ENCODE data around the gene IGFBP1.

GRCh38 chr7:45881280-45881758 lies 7.0 kb upstream of the IGFBP1 start:
- TF ChIP-seq CTCF (IDR thresholded peaks at IDR 0.05) (no peak), POLR2AphosphoS5 (IDR thresholded peaks at IDR 0.05) (no peak), EP300 (IDR thresholded peaks at IDR 0.05) (no peak), POLR2A (IDR thresholded peaks at IDR 0.05) (no peak)

Data from stomach (tissue), 4 donors.